GM12878 (cell line): Measurements from ENCODE around the gene TMEM50A. TPM values are rescaled to one million over a fixed set of nuclear protein-coding genes. Genes with fewer than 3 reads are reported as not detected.

Source experiments
- CBFB ChIP-seq: IDR thresholded peaks from 2 replicates; pipeline ENCODE4 v1.6.1; 2016; ENCODE audit warnings: antibody characterized with exemption, low read depth
- CHD1 ChIP-seq: IDR thresholded peaks from 2 replicates; pipeline ENCODE4 v1.6.1; 2012; ENCODE audit warnings: low read depth, low read length, improper control_type of control experiment
- CREM ChIP-seq: IDR thresholded peaks from 2 replicates; pipeline ENCODE4 v1.6.1; 2014; ENCODE audit warnings: antibody characterized with exemption, low read depth
- EED ChIP-seq: sonication (generic); IDR thresholded peaks from 2 replicates; pipeline ENCODE4 v1.6.1; 2016; ENCODE audit warnings: antibody characterized with exemption, low read depth
- ETV6 ChIP-seq, 2 experiments: fragments of 450-650 bp in 1 of 2; IDR thresholded peaks in 1 of 2; conservative IDR thresholded peaks in 1 of 2; 2 replicates each; pipeline ENCODE4 v1.6.1; 2014; ENCODE audit warnings: antibody characterized with exemption in 1 of 2, borderline replicate concordance in 1 of 2, low read depth in 1 of 2, mild to moderate bottlenecking in 1 of 2, moderate library complexity in 1 of 2
- GATAD2B ChIP-seq: fragments of 450-650 bp; conservative IDR thresholded peaks from 2 replicates; pipeline ENCODE4 v1.6.1; 2017; ENCODE audit warnings: low read depth, mild to moderate bottlenecking, moderate library complexity
- HDGF ChIP-seq: fragments of 450-650 bp; IDR thresholded peaks from 2 replicates; pipeline ENCODE4 v1.6.1; 2016; ENCODE audit warnings: antibody characterized with exemption
- IRF3 ChIP-seq: fragments of 450-650 bp; IDR thresholded peaks from 2 replicates; pipeline ENCODE4 v1.6.1; 2014; ENCODE audit warnings: mild to moderate bottlenecking
- LARP7 ChIP-seq: fragments of 450-650 bp; IDR thresholded peaks from 2 replicates; pipeline ENCODE4 v1.6.1; 2017; ENCODE audit warnings: mild to moderate bottlenecking
- MEF2B ChIP-seq: fragments of 450-650 bp; IDR thresholded peaks from 2 replicates; pipeline ENCODE4 v1.6.1; 2018; ENCODE audit warnings: mild to moderate bottlenecking, moderate library complexity; ENCODE audit not compliant: partially characterized antibody, poor library complexity, severe bottlenecking
- MTA2 ChIP-seq: fragments of 450-650 bp; IDR thresholded peaks from 2 replicates; pipeline ENCODE4 v1.6.1; 2016; ENCODE audit warnings: low read depth, mild to moderate bottlenecking, moderate library complexity
- POU2F2 ChIP-seq: IDR thresholded peaks from 3 replicates; pipeline ENCODE4 v1.6.1; 2011; ENCODE audit warnings: low read depth, mild to moderate bottlenecking, low read length, borderline replicate concordance
- RB1 ChIP-seq: fragments of 450-650 bp; formaldehyde crosslinking; IDR thresholded peaks from 2 replicates; pipeline ENCODE4 v1.6.1; 2017; ENCODE audit warnings: mild to moderate bottlenecking, borderline replicate concordance
- RELB ChIP-seq: fragments of 450-650 bp; IDR thresholded peaks from 2 replicates; pipeline ENCODE4 v1.6.1; 2017; ENCODE audit warnings: low read depth, mild to moderate bottlenecking, moderate library complexity
- RUNX3 ChIP-seq: IDR thresholded peaks from 2 replicates; pipeline ENCODE4 v1.6.1; 2012; ENCODE audit warnings: low read length, inconsistent platforms
- SMARCA5 ChIP-seq: fragments of 450-650 bp; IDR thresholded peaks from 2 replicates; pipeline ENCODE4 v1.6.1; 2017; ENCODE audit warnings: mild to moderate bottlenecking
- TARDBP ChIP-seq: IDR thresholded peaks from 2 replicates; pipeline ENCODE4 v1.6.1; 2016; ENCODE audit warnings: borderline replicate concordance
- TCF3 ChIP-seq: IDR thresholded peaks from 2 replicates; pipeline ENCODE4 v1.6.1; 2012; ENCODE audit warnings: low read depth, mild to moderate bottlenecking, low read length, borderline replicate concordance; ENCODE audit not compliant: insufficient read depth
- YBX1 ChIP-seq: fragments of 450-650 bp; IDR thresholded peaks from 2 replicates; pipeline ENCODE4 v1.6.1; 2016; ENCODE audit warnings: antibody characterized with exemption
- ZNF687 ChIP-seq: fragments of 450-650 bp; IDR thresholded peaks from 2 replicates; pipeline ENCODE4 v1.6.1; 2017; ENCODE audit warnings: mild to moderate bottlenecking, moderate library complexity
- ZZZ3 ChIP-seq: IDR thresholded peaks from 2 replicates; pipeline ENCODE4 v1.6.1; 2011; ENCODE audit warnings: low read depth; ENCODE audit not compliant: control insufficient read depth, insufficient read length
- polyA plus RNA-seq, 11 experiments: library from polyadenylated mRNA; depleted of rRNA in 4 of 11; unstranded in 6 of 11; stranded (reverse) in 5 of 11; fragments of >200 nt; fragmentation: Nextera tagmentation in 4 of 11; fragmentation: Illumina TruSeq in 1 of 11; extraction: Ambion mirVana in 4 of 11; extraction: Trizol in 1 of 11; gene quantifications; 1 replicate in 1 of 11; 2 replicates in 10 of 11; pipeline versions ENCODE4 v1.2.1 to v1.2.3, GENCODE V29; 2011 to 2016; ENCODE audit warnings: inconsistent platforms in 2 of 11, missing spikeins in 2 of 11, low read depth in 1 of 11
- total RNA-seq, 4 experiments: library from RNA; depleted of rRNA in 3 of 4; stranded (reverse); fragments of >200 nt in 3 of 4; fragmentation: Illumina TruSeq in 1 of 4; extraction: Trizol in 1 of 4; gene quantifications; 2 replicates each; pipeline versions ENCODE4 v1.2.1 to v1.2.3, GENCODE V29; 2013 to 2021
- TF ChIP-seq, protein P1 (sequence below), 3 experiments: IDR thresholded peaks in 2 of 3; conservative IDR thresholded peaks in 1 of 3; 2 replicates each; pipeline ENCODE4 v1.5.1; 2011; ENCODE audit warnings: low read depth in 3 of 3, low read length in 3 of 3, mild to moderate bottlenecking in 3 of 3, control low read depth in 2 of 3, moderate library complexity in 2 of 3, inconsistent platforms in 1 of 3, mixed read lengths in 1 of 3; ENCODE audit not compliant: control insufficient read depth in 2 of 3, insufficient read depth in 1 of 3; ENCODE audit errors: extremely low read depth in 1 of 3

The TMEM50A gene
- total and polyA plus RNA-seq, 10 of the 15 experiments (the other 5 are each of a cell fraction or from before 2014, with no cell fraction given): 23.5 to 148 (median 85.5) TPM

DNA sequence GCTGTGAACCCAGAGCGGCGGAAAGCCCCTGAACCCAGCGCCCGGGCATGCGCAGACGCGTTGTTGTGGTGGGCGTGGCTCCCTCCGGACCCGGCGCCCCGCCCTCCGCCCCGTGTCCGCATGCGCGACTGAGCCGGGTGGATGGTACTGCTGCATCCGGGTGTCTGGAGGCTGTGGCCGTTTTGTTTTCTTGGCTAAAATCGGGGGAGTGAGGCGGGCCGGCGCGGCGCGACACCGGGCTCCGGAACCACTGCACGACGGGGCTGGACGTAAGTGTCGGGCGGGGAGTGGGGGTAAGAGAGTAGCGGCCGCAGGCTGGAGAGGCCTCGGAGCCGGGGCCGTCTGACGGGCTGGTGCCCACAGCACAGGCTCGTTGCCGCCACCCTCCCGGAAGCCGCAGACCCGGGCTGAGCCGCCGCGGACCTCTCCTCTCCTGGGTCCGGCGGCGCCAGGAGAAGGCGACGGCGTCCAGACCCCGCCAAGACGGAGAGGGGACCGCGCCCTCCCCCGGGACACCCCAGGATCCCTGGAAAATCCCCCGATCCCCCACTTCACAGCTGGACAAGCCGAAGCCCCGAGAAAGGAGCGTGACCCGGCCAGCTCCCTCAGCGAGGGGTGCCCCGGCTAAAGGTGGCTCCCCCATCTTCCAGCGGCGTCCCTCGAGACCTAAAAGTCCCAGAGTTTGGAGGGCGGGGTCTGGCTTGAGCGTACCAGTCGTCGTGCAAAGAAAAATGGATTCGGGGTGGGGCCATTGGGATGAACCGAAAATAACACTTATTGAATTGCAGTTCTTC lies at the start of gene TMEM50A (continued):
- TF ChIP-seq YBX1: no peak
- TF ChIP-seq CHD1: peak; percentile 72; the same call in 1 of the 2 replicates
- TF ChIP-seq IRF3: no peak
- peak; percentile 57 for TF ChIP-seq EED
- TF ChIP-seq RELB: peak; percentile 61; the same call in 1 of the 2 replicates
- TF ChIP-seq TCF3: no peak
- TF ChIP-seq ZNF687: 0 out of 2 replicates have a peak, but pooled peaks have one; percentile 47
- no peak for TF ChIP-seq CREM
- TF ChIP-seq, protein P1, sequence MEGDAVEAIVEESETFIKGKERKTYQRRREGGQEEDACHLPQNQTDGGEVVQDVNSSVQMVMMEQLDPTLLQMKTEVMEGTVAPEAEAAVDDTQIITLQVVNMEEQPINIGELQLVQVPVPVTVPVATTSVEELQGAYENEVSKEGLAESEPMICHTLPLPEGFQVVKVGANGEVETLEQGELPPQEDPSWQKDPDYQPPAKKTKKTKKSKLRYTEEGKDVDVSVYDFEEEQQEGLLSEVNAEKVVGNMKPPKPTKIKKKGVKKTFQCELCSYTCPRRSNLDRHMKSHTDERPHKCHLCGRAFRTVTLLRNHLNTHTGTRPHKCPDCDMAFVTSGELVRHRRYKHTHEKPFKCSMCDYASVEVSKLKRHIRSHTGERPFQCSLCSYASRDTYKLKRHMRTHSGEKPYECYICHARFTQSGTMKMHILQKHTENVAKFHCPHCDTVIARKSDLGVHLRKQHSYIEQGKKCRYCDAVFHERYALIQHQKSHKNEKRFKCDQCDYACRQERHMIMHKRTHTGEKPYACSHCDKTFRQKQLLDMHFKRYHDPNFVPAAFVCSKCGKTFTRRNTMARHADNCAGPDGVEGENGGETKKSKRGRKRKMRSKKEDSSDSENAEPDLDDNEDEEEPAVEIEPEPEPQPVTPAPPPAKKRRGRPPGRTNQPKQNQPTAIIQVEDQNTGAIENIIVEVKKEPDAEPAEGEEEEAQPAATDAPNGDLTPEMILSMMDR (IDR thresholded peaks at IDR 0.05 in 2 of 3, conservative IDR thresholded peaks at IDR 0.05 in 1 of 3; ENCODE audit: control insufficient read depth in 2 of 3, extremely low read depth in 1 of 3, insufficient read depth in 1 of 3, low read depth in 3 of 3, low read length in 3 of 3): no peak
- TF ChIP-seq POU2F2: 0 out of 3 replicates have a peak, but pooled peaks have one; percentile 4
- peak; percentile 94 for TF ChIP-seq GATAD2B
- no peak for TF ChIP-seq ZZZ3
- TF ChIP-seq SMARCA5: 0 out of 2 replicates have a peak, but pooled peaks have one; percentile 52
- peak; percentile 90 for TF ChIP-seq MEF2B
- peak; percentile 24; the same call in 1 of the 2 replicates for TF ChIP-seq CBFB
- peak; percentile 89 for TF ChIP-seq RB1
- TF ChIP-seq LARP7: peak; percentile 90
- no peak for TF ChIP-seq TARDBP
- TF ChIP-seq HDGF: peak; percentile 63; the same call in 1 of the 2 replicates
- 0 out of 2 replicates have a peak, but pooled peaks have one; percentile 16 for TF ChIP-seq MTA2
- no peak for TF ChIP-seq ETV6 (conservative IDR thresholded peaks at IDR 0.05 in 1 of 2, IDR thresholded peaks at IDR 0.05 in 1 of 2; ENCODE audit: borderline replicate concordance in 1 of 2, low read depth in 1 of 2)
- peak; percentile 57 for TF ChIP-seq RUNX3
